SK-N-SH (cell line): ENCODE results near the gene OTUD5. TPM values are rescaled to one million over a fixed set of nuclear protein-coding genes. Genes with fewer than 3 reads are reported as not detected.
"Not testable (repeated sequence)": the region's sequence is repeated elsewhere in the genome, so short reads cannot be mapped to it uniquely, and the experiment has no call there.

Experiments used
- CTCF ChIA-PET: fragments of 300-600, 350-600 bp; formaldehyde crosslinking; extraction: SDS; loops from one replicate; lab custom pipeline; 2021; lab: Yijun Ruan, JAX
- POLR2A ChIA-PET: fragments of 350-600 bp; sonication (Branson Sonifier 250); formaldehyde crosslinking; extraction: SDS; loops from one replicate; lab custom pipeline; 2020; ENCODE audit warnings: antibody characterized with exemption, inconsistent platforms; lab: Yijun Ruan, JAX
- DNase-seq: peaks from one replicate; pipeline ENCODE4 v3.0.0; 2012
- H2AFZ ChIP-seq: fragments of 200-600 bp; sonication (generic); 2 replicates; pipeline ENCODE4 v1.8.1; 2016; ENCODE audit warnings: antibody characterized with exemption, mild to moderate bottlenecking, low read depth
- H3F3A ChIP-seq: fragments of 200-600 bp; sonication (generic); replicated peaks from 2 replicates; pipeline ENCODE3; 2016; ENCODE audit warnings: antibody characterized with exemption, mild to moderate bottlenecking; ENCODE audit not compliant: insufficient read depth
- H3K27ac ChIP-seq, 2 experiments: fragments of 200-500 bp in 1 of 2; fragments of 200-600 bp in 1 of 2; sonication (Bioruptor generic) in 1 of 2; sonication (generic), shearing (Covaris generic) in 1 of 2; 2 replicates each; pipeline versions ENCODE4 v1.5.1 to v1.6.1; 2014 to 2016; ENCODE audit warnings: low read depth in 2 of 2, inconsistent platforms in 1 of 2, low read length in 1 of 2, mild to moderate bottlenecking in 1 of 2, mixed read lengths in 1 of 2
- H3K27me3 ChIP-seq: fragments of 200-600 bp; sonication (generic), shearing (Covaris generic); 2 replicates; pipeline ENCODE4 v1.6.1; 2016; ENCODE audit warnings: mixed run types; ENCODE audit not compliant: insufficient read depth
- H3K36me3 ChIP-seq, 2 experiments: fragments of 200-500 bp in 1 of 2; fragments of 200-600 bp in 1 of 2; sonication (Bioruptor generic) in 1 of 2; sonication (generic) in 1 of 2; replicated peaks in 1 of 2; 2 replicates each; pipeline versions ENCODE3 to v1.5.1; 2014 to 2016; ENCODE audit warnings: low read length in 1 of 2, mild to moderate bottlenecking in 1 of 2; ENCODE audit not compliant: insufficient read depth in 2 of 2, control insufficient read depth in 1 of 2
- H3K4me1 ChIP-seq, 2 experiments: fragments of 200-500 bp in 1 of 2; fragments of 200-600 bp in 1 of 2; sonication (Bioruptor generic) in 1 of 2; sonication (generic), shearing (Covaris generic) in 1 of 2; 2 replicates each; pipeline versions ENCODE4 v1.5.1 to v1.6.1; 2014 to 2016; ENCODE audit warnings: low read depth in 1 of 2, low read length in 1 of 2, mixed run types in 1 of 2; ENCODE audit not compliant: insufficient read depth in 2 of 2, control insufficient read depth in 1 of 2
- H3K4me2 ChIP-seq: fragments of 200-600 bp; sonication (generic), shearing (Covaris generic); 2 replicates; pipeline ENCODE4 v1.6.1; 2017; ENCODE audit warnings: mixed run types
- H3K4me3 ChIP-seq, 2 experiments: fragments of 200-500 bp in 1 of 2; fragments of 200-600 bp in 1 of 2; sonication (Bioruptor generic) in 1 of 2; sonication (generic), shearing (Covaris generic) in 1 of 2; 2 replicates each; pipeline versions ENCODE4 v1.5.1 to v1.8.1; 2014 to 2016; ENCODE audit warnings: low read depth in 2 of 2, inconsistent platforms in 1 of 2, low read length in 1 of 2, mild to moderate bottlenecking in 1 of 2, mixed read lengths in 1 of 2, moderate library complexity in 1 of 2
- H3K79me2 ChIP-seq: fragments of 200-600 bp; sonication (generic); 2 replicates; pipeline ENCODE4 v1.8.1; 2017; ENCODE audit warnings: mild to moderate bottlenecking; ENCODE audit not compliant: insufficient read depth
- H3K9ac ChIP-seq: fragments of 200-600 bp; sonication (generic); 2 replicates; pipeline ENCODE4 v1.6.1; 2017; ENCODE audit warnings: mixed run types
- H3K9me2 ChIP-seq: fragments of 200-600 bp; sonication (generic); 2 replicates; pipeline ENCODE4 v1.6.1; 2017; ENCODE audit warnings: mixed run types
- H3K9me3 ChIP-seq: fragments of 200-600 bp; sonication (generic); 2 replicates; pipeline ENCODE4 v1.6.1; 2017; ENCODE audit warnings: mixed run types, mild to moderate bottlenecking, moderate library complexity
- H4K20me1 ChIP-seq: fragments of 200-600 bp; sonication (generic); 2 replicates; pipeline ENCODE4 v1.6.1; 2017; ENCODE audit warnings: mild to moderate bottlenecking, mixed run types; ENCODE audit not compliant: insufficient read depth
- ELF1 ChIP-seq: IDR thresholded peaks from 2 replicates; pipeline ENCODE4 v1.4.0; 2012
- EP300 ChIP-seq, 2 experiments: IDR thresholded peaks; 2 replicates each; pipeline versions ENCODE4 v1.4.0 to v1.6.1; 2012; ENCODE audit warnings: borderline replicate concordance in 1 of 2, low read depth in 1 of 2, low read length in 1 of 2
- MXI1 ChIP-seq: IDR thresholded peaks from 2 replicates; pipeline ENCODE4 v1.6.1; 2012; ENCODE audit warnings: mild to moderate bottlenecking, low read depth, low read length, improper control_type of control experiment
- NFIC ChIP-seq: IDR thresholded peaks from 2 replicates; pipeline ENCODE4 v1.4.0; 2012; ENCODE audit warnings: borderline replicate concordance
- POLR2AphosphoS5 ChIP-seq: IDR thresholded peaks from 2 replicates; pipeline ENCODE4 v1.6.1; 2012; ENCODE audit warnings: low read depth, low read length
- RCOR1 ChIP-seq: fragments of 150-350 bp; IDR thresholded peaks from 2 replicates; pipeline ENCODE4 v1.6.1; 2017; ENCODE audit warnings: antibody characterized with exemption, low read length
- SIN3A ChIP-seq: IDR thresholded peaks from 2 replicates; pipeline ENCODE4 v1.6.1; 2012; ENCODE audit warnings: low read depth, mild to moderate bottlenecking, low read length, moderate library complexity, borderline replicate concordance
- SMC3 ChIP-seq: IDR thresholded peaks from 2 replicates; pipeline ENCODE4 v1.6.1; 2012; ENCODE audit warnings: low read depth, low read length, improper control_type of control experiment
- TCF12 ChIP-seq: IDR thresholded peaks from 2 replicates; pipeline ENCODE4 v1.4.0; 2012
- TEAD4 ChIP-seq: IDR thresholded peaks from 2 replicates; pipeline ENCODE4 v1.4.0; 2012; ENCODE audit warnings: mild to moderate bottlenecking, borderline replicate concordance; ENCODE audit not compliant: insufficient read depth
- WGBS: methylation state at CpG from one replicate; pipeline ENCODE4 v1.1.6; 2017; ENCODE audit warnings: low lambda C conversion rate; 5-methylcytosine and 5-hydroxymethylcytosine counted together
- polyA plus RNA-seq, 3 experiments: library from polyadenylated mRNA; depleted of rRNA; stranded (reverse); fragments of >200 nt; gene quantifications; 2 replicates each; pipeline ENCODE4 v1.2.3, GENCODE V29; 2012
- TF ChIP-seq, protein P1 (sequence below): IDR thresholded peaks from 2 replicates; pipeline ENCODE4 v1.4.0; 2012; ENCODE audit warnings: low read depth, borderline replicate concordance
- TF ChIP-seq, protein P2 (sequence below): IDR thresholded peaks from 2 replicates; pipeline ENCODE4 v1.4.0; 2012; ENCODE audit warnings: low read depth
- TF ChIP-seq, protein P3 (sequence below): IDR thresholded peaks from 2 replicates; pipeline ENCODE4 v1.6.1; 2012; ENCODE audit warnings: mild to moderate bottlenecking, low read depth, low read length, moderate library complexity
- TF ChIP-seq, protein P4 (sequence below): IDR thresholded peaks from 2 replicates; pipeline ENCODE4; 2012

The OTUD5 gene
- polyA plus RNA-seq, 1 of the 3 experiments (the other 2 are of a cell fraction), result 90.4 TPM

DNA sequence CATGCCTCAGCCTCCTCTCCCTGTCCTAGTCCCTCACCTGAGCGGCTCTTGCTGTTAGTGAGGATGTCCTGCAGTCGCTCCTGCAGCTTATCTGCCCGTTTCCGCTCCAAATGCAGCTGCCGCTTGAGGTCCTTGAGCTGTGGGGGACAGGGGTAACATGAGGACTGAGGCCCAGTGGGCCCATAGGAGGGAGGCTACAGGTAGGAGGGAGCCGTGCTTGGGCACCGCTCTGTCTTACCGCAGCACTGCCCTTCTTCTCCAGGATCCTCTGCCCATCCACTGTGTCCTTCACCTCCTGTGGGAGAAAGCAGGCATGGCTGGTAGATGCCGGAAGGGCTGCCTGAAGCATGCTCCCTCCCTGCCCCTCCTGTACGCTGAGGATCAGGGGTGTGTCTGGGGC lies 23.8 kb upstream of the OTUD5 start:
- Histone ChIP-seq H3K4me3 (no peak overlapping the region), H3K79me2 (no peaks in the 10 kb centered on the region), H3K9me2 (no peaks in the 10 kb centered on the region), H3K9ac (no peak overlapping the region), H3K27ac (no peak overlapping the region), H3K4me2 (no peak overlapping the region), H2AFZ (no peak overlapping the region), H3K27me3 (no peaks in the 10 kb centered on the region), H3K36me3 (peaks cover 24 to 45% of the 10 kb centered on the region in 2 experiments), H3K9me3 (no peaks in the 10 kb centered on the region), H3F3A (no peaks in the 10 kb centered on the region), H3K4me1 (no peaks in the 10 kb centered on the region), H4K20me1 (no peaks in the 10 kb centered on the region)
- no peak for TF ChIP-seq TEAD4
- TF ChIP-seq, protein P1, sequence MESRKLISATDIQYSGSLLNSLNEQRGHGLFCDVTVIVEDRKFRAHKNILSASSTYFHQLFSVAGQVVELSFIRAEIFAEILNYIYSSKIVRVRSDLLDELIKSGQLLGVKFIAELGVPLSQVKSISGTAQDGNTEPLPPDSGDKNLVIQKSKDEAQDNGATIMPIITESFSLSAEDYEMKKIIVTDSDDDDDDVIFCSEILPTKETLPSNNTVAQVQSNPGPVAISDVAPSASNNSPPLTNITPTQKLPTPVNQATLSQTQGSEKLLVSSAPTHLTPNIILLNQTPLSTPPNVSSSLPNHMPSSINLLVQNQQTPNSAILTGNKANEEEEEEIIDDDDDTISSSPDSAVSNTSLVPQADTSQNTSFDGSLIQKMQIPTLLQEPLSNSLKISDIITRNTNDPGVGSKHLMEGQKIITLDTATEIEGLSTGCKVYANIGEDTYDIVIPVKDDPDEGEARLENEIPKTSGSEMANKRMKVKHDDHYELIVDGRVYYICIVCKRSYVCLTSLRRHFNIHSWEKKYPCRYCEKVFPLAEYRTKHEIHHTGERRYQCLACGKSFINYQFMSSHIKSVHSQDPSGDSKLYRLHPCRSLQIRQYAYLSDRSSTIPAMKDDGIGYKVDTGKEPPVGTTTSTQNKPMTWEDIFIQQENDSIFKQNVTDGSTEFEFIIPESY, result no peak
- TF ChIP-seq EP300 (IDR thresholded peaks at IDR 0.05; ENCODE audit: borderline replicate concordance in 1 of 2, low read depth in 1 of 2, low read length in 1 of 2), result no peak
- TF ChIP-seq POLR2AphosphoS5, result no peak
- TF ChIP-seq, protein P2, sequence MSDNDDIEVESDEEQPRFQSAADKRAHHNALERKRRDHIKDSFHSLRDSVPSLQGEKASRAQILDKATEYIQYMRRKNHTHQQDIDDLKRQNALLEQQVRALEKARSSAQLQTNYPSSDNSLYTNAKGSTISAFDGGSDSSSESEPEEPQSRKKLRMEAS, result no peak
- TF ChIP-seq ELF1, result no peak
- TF ChIP-seq, protein P3, sequence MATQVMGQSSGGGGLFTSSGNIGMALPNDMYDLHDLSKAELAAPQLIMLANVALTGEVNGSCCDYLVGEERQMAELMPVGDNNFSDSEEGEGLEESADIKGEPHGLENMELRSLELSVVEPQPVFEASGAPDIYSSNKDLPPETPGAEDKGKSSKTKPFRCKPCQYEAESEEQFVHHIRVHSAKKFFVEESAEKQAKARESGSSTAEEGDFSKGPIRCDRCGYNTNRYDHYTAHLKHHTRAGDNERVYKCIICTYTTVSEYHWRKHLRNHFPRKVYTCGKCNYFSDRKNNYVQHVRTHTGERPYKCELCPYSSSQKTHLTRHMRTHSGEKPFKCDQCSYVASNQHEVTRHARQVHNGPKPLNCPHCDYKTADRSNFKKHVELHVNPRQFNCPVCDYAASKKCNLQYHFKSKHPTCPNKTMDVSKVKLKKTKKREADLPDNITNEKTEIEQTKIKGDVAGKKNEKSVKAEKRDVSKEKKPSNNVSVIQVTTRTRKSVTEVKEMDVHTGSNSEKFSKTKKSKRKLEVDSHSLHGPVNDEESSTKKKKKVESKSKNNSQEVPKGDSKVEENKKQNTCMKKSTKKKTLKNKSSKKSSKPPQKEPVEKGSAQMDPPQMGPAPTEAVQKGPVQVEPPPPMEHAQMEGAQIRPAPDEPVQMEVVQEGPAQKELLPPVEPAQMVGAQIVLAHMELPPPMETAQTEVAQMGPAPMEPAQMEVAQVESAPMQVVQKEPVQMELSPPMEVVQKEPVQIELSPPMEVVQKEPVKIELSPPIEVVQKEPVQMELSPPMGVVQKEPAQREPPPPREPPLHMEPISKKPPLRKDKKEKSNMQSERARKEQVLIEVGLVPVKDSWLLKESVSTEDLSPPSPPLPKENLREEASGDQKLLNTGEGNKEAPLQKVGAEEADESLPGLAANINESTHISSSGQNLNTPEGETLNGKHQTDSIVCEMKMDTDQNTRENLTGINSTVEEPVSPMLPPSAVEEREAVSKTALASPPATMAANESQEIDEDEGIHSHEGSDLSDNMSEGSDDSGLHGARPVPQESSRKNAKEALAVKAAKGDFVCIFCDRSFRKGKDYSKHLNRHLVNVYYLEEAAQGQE, result no peak
- no peak for TF ChIP-seq NFIC
- no peak for TF ChIP-seq TCF12
- TF ChIP-seq SMC3, result no peak
- no peak for TF ChIP-seq MXI1
- TF ChIP-seq RCOR1, result no peak
- no peak for TF ChIP-seq SIN3A
- TF ChIP-seq, protein P4, sequence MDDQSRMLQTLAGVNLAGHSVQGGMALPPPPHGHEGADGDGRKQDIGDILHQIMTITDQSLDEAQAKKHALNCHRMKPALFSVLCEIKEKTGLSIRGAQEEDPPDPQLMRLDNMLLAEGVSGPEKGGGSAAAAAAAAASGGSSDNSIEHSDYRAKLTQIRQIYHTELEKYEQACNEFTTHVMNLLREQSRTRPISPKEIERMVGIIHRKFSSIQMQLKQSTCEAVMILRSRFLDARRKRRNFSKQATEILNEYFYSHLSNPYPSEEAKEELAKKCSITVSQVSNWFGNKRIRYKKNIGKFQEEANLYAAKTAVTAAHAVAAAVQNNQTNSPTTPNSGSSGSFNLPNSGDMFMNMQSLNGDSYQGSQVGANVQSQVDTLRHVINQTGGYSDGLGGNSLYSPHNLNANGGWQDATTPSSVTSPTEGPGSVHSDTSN, result no peak
- ChIA-PET POLR2A (no interaction called here), CTCF (interaction anchor here (3.3 kb wide), 1 partner anchor 9 kb away, joined by 14 read pairs; the partner anchor contains the start of gene KCND1)
- 86% methylated on average over 4 of the region's 10 CpGs for WGBS
- no peak for DNase-seq

DNA sequence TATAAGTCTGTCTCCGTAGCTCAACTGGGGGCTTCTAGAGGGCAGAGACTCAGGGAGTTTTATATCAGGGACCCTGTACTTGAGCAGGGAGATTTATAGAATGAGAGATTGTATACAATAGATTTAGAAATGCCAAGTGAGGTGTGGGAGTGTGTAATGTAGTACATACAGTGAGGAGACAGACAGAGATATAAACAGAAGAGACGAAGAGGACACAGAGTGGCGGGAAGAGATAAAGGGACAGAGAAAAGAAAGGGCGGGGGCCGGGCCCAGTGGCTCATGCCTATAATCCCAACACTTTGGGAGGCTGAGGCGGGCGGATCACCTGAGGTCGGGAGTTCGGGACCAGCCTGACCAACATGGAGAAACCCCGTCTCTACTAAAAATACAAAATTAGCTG lies 22.9 kb upstream of the OTUD5 start:
- DNase-seq, H3K4me1 ChIP-seq, H3K9me3 ChIP-seq, H3F3A ChIP-seq, H3K27ac ChIP-seq, H3K4me3 ChIP-seq, H3K27me3 ChIP-seq, H2AFZ ChIP-seq, H3K9me2 ChIP-seq, POLR2A ChIA-PET, H3K79me2 ChIP-seq, H3K4me2 ChIP-seq, H3K9ac ChIP-seq, H4K20me1 ChIP-seq: not testable (repeated sequence)
- CTCF ChIA-PET, result interaction anchor here (3.3 kb wide), 1 partner anchor 8 kb away, joined by 14 read pairs; the partner anchor contains the start of gene KCND1
- WGBS, result 86% methylated on average over 10 of the region's 10 CpGs
- peaks cover 21 to 51% of the 10 kb centered on the region in 2 experiments for H3K36me3 ChIP-seq
